ENCODE measurements around the gene ADAM19. TPM values are rescaled to one million over a fixed set of nuclear protein-coding genes. Genes with fewer than 3 reads are reported as not detected.
"Not testable (repeated sequence)": the region's sequence is repeated elsewhere in the genome, so short reads cannot be mapped to it uniquely, and the experiment has no call there.

Gene ADAM19
- total RNA-seq, 1 donor from 2014 or later, result 12.6 TPM

DNA sequence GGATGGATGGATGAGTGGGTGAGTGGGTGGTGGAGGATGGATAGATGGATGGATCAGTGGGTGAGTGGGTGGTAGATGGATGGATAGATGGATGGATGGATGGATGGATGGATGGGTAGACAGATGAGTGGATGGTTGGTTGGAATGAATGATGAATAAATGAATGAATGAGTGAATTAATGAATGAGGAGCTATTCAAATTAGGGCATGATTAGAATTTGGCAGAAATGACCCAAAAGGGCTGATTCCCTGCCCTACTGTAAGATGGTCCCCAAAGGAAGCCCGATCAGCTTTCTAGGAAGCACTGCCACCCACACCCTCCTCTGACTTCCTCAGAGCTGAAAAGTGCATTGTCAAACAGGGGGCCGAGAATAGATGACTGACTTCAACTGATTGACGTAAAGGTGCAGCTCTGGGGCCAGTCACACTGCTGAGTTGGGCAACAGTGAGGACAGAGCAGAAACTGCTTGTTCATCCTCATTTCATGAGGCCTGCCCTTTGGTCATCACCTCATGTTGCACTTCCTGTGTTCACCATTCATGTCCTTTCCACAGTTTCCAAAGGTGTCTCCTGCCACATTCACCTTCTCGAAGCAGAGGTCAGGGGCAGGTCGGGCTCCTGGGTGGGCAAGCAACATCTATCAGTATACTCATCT is 81.3 kb downstream of the ADAM19 start:
- no peak for DNase-seq (ENCODE audit: low spot score in 2 of 2)
- FAIRE-seq, result no peak

DNA sequence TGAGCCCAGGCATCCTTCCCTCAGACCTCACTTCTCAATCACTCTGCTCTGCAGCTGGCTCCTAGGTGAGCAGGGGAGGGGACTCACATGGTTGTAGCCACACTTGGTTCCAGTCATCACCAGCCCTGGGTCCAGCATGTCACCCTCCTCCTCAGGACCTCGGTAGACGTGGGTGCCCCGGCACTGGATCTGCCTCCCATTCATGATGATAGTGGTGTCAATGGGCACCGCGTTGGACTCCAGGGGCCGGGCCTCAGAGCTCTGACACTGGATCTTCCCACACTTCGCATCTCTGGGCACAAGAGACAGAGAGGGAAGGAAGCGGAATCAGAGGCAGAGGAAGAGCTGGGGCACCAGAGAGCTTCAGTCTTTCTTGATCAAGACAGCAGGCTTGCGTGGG is 82.7 kb downstream of the ADAM19 start:
- DNase-seq (ENCODE audit: low spot score in 2 of 2) (no peak), FAIRE-seq (no peak)

DNA sequence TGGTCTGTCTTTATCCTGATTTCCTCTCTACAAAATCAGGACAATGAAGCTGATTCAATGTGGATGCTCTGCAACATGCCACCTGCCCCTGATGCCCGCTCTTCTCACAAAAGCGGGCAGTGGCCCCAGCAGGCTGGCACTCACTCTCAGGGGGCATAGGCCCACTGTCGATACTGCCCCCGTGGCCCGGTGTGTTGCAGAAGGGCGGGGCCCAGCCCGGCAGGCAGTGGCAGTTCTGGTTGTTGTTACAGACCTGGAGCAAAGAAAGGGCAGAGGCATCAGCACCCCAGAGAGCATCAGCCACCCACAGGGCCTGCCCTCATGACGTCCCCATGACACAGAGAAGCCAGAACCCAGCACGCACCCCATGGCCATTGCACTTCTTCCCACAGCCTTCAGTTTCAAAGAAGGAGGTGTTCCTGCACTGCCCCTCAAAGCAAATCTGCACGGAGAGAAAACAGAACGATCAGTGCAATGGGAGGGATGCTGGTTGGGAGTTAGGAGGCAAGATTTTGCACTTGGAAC is 84.0 kb downstream of the ADAM19 start:
- DNase-seq (ENCODE audit: low spot score in 2 of 2) (no peak), FAIRE-seq (no peak)

DNA sequence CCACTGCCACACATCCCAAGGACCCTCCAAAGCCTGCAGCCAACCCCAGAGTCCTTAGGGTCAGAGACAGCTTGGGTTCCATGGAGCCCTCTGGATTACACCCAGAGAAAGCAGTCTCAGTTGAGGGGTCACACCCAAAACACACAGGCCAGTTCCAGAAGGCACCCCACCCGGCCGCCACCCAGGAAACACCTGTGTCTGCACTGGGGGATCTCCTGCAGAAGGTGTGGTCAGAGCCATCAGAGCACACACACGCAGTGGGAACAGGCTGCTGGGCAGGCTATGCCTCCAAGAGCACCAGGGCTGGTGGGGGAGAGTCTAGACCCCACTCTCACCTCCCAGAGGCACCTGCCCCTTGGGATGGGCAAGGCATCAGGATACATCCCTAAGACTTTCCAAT is 88.2 kb downstream of the ADAM19 start:
- FAIRE-seq, result no peak

DNA sequence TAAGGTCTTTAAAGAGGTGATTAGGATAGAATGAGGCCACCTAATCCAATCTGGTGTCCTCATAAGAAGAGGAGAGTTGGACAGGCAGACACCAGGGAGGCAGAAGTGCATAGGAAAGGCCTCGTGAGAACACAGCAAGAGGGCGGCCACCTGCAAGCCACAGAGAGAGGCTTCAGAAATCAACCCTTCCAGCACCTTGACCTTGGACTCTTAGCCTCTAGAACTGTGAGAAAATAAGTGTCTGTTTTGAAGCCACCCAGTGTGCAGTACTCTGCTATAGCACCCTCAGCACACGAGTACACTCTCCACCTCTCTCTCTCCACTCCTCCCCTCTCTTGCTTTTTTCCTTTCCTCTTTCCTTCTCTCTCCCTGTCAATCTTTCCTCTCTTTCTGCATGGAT is 88.7 kb downstream of the ADAM19 start:
- FAIRE-seq, result no peak
- DNase-seq (ENCODE audit: low spot score in 2 of 2), result no peak

More for the DNA sequence above, 88.2 kb downstream of the ADAM19 start:
- no peak for DNase-seq (ENCODE audit: low spot score in 2 of 2)

DNA sequence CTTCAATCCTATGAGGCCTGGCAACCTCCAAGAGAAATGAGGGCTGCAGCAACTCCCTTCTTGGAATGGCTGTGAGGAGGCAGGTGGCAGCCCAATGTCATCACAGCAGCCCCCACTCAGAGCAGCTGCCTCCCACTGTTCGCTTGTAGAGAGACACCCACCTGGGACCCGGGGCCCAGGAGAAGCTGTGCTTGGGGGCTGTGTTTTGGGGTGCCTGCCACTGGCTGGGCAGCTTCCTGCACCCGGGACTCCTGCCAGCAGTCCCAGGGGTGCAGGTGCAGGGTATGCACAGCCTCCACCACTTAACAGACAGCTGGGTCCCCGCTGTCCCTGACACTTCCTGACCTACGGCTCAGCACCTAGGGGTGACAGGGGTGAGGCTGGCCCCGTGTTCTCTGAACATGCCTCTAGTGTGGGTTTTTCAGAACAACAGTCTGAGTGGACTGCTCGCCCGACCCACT is 89.3 kb downstream of the ADAM19 start:
- no peak for DNase-seq (ENCODE audit: low spot score in 2 of 2)
- FAIRE-seq, result no peak

DNA sequence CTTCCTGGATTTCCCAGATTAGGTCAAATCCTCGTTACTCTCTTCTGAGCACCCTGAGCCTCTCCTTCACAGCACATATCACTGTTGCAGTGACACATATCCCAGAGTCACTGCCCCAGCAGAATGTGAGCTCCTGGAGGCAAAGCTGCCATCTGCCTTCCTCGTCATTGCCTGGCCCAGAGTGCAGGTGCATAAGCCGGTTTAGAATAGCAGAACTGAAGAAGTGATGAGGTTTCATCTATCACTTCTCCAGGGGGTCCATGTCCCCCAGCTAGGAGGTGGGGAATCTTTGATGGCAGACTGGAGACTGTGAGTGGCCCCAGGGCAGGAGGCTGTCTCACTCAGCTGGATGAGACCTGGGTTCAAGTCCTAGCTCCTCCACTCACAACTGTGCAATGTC is 89.8 kb downstream of the ADAM19 start:
- FAIRE-seq (no peak), DNase-seq (ENCODE audit: low spot score in 2 of 2) (no peak)

DNA sequence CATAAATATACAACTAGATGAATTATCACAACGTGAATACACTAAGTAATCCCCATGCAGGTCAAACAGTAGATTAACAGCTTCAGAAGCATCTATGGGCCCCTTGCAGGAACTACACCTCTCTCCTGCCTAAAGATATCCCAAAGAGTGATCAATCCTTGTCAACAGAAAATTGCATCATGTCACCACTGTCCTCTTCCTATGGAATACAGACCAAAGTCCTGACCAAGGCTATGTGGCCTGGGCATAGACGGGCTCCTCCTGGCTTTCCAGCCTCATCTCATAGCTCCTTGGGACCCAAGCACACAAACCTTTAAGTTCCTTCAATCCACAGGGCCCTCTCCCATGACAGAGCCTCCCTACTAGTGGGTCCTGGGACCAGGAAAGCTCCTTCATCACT is 90.2 kb downstream of the ADAM19 start:
- no peak for FAIRE-seq
- no peak for DNase-seq (ENCODE audit: low spot score in 2 of 2)

DNA sequence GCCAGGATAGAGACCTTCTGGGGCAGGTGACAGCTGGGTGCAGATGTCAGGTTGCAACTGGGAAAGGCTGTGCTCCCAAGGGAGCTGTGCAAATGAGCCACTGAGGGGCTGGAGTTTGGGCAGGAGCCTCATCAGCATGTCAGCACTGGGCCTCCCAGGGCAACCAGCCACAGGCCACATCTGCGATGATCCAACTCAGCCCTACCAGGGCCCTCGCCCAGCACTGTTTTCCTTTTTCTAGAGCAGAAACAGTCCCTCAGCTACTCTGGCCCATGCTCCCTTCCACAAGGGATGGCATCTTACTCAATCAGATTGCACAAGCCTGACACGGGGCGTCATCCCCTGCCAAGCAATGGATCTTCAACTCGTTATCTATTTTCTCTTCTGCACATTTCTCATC is 90.8 kb downstream of the ADAM19 start:
- no peak for DNase-seq (ENCODE audit: low spot score in 2 of 2)
- no peak for FAIRE-seq

DNA sequence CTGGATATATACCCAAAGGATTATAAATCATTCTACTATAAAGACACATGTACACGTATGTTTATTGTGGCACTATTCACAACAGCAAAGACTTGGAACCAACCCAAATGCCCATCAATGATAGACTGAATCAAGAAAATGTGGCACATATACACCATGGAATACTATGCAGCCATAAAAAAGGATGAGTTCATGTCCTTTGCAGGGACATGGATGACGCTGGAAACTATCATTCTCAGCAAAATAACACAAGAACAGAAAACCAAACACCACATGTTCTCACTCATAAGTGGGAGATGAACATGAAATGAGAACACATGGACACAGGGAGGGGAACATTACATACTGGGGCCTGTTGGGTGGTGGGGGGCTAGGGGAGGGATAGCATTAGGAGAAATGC is 92.9 kb downstream of the ADAM19 start:
- DNase-seq (ENCODE audit: low spot score in 2 of 2); FAIRE-seq: not testable (repeated sequence)

DNA sequence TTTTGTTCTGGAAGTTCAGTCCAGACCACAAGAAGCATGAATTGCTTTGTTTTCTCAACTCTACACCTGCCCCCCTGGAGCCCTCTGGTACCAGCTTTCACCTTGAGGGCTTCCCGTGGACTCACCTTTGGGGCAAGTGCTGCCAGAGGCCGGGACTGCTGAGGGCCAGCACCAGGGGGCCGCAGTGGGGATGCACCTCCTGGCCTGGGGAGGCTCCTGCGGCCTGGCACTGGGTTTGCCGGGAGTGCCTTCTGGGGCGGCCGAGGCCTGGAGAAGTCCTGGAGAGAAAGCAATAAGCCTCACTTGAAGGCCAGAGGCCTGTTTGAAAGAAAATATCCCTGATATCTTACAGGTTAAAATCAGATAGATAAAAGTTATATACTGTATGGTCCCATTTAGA is 93.9 kb downstream of the ADAM19 start:
- no peak for DNase-seq (ENCODE audit: low spot score in 2 of 2)
- FAIRE-seq, result no peak

DNA sequence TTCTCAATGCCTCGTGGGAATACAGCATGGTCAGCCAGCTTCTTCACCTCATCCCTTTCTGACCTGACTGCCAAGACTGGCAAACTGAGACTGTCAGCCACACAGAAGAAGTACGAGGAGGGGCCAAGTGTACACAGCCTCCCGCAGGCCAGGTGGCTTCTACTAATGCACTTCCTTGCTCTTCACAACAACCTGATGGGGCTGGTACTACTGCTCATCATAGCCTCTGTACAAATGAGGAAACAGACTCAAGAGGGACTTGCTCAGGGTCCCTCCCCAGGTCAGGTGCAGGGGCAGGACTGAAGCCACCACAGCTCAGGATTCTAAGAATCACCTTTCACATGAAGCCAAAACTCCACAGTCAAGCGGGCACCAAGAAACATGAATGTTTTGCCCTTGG is 94.3 kb downstream of the ADAM19 start:
- FAIRE-seq, result no peak
- no peak for DNase-seq (ENCODE audit: low spot score in 2 of 2)

DNA sequence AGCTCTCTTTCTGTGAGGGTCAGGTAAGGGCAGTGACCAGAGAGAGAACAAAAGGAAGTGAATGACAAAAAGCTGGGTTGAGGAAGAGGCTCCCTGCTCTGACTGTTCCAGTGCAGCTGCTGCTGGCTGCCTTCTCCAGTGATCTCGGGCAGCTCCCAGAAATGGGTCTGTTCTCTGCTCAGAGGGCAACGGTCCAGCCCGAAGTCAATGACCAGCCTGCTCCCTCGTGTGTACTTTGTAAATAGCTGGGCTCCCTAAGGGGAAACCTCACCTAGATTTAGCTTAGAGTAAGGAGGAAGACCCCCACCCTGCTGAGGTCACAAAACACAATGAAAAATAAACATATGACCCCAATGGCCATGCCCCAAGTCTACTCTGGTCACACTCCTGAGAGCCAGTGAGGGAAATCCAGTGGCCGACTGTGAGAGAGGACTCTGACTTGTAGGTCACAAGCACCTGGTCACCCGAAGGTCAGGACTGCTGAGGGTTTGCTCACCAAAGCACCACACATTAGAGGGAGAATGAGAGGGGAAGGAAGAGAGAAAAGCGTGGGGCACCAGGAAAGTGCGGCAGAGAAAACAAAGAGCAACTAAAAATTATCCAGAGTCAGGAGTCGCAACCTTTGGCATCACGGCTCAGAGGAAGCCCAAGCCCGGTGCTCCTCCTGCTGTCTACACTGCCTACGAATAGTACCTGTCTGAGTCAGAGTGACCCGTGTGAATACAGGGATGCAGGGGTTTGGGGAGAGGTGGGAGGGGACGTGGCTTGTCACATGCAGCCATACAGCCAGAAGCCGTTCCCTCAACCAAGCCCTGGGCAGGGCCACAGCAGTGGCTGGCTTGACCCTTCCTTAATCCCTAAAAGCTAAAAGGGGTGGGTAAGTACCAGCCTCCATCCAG is 95.7 kb downstream of the ADAM19 start:
- DNase-seq (ENCODE audit: low spot score in 2 of 2) (no peak), FAIRE-seq (no peak)

DNA sequence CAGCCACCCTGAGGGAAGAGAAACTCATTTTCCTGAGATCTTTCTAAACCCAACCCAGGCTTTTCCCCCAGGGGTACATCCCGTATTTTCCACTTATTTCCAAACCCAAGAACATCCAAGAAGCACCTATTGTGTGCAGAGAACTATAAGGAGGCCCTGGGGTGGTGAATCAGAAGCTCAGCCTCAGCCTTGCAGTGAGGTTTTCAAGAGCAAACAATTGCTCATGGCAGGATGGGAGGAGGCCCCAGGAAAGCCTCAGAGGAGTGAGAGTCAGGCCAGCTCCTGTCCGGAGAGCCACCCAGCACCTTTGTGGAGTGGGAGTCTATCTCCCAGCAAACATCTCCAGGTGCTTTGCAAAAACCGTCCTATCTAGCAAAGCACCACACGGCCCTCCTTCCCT is 96.4 kb downstream of the ADAM19 start:
- FAIRE-seq (no peak), DNase-seq (ENCODE audit: low spot score in 2 of 2) (no peak)

DNA sequence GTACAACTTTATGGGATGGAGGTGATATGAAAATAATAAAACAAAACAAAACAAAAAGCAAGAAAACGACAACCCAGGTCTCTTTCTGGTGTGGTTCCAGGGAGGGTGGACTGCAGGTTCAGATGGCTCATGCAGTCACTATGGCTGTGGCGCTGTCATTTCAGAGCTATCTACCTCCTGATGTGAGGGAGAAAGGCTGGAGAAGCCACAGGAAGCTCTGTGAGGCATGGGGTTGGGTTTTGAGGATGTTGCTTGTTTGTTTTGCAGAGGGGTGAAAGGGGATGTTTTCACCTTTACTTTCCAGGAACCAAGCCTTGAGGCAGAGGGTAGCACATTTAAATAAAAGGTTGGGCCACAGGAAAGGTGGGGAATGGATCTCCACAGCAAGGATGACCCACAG is 96.8 kb downstream of the ADAM19 start:
- DNase-seq (ENCODE audit: low spot score in 2 of 2) (no peak), FAIRE-seq (no peak)

DNA sequence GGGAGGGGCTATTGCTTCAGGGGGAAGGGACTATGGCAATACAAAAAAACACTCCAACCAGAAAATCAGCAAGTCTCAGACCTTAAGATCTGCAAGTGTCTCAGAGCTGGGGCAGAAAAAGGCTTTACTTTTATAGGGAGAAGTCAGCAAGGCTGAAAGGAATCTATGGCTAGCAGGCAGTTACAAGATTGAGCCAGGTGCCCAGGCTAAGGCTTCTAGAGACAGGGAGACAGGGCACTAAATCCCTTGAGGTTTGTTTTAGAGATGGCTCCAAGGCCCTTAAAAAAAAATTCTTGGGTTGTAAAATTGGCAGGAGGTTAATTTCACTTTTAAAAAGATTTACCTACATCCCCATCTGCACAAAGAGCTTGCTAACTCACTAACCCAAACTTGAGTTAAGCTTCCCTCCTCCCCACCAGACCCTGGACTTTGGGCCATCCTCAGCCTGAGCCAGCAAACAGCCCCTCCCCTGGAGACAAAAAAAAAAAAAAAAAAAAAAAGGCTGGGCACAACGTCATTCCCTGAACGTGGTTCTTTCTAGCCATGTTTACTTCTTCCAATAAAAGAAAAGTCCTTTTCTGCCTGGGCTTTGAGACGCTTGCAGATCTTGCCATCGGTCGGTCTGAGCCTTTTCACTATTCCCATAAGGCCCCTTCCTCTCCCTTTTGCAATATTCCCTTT is 97.6 kb downstream of the ADAM19 start:
- no peak for DNase-seq (ENCODE audit: low spot score in 2 of 2)
- no peak for FAIRE-seq

DNA sequence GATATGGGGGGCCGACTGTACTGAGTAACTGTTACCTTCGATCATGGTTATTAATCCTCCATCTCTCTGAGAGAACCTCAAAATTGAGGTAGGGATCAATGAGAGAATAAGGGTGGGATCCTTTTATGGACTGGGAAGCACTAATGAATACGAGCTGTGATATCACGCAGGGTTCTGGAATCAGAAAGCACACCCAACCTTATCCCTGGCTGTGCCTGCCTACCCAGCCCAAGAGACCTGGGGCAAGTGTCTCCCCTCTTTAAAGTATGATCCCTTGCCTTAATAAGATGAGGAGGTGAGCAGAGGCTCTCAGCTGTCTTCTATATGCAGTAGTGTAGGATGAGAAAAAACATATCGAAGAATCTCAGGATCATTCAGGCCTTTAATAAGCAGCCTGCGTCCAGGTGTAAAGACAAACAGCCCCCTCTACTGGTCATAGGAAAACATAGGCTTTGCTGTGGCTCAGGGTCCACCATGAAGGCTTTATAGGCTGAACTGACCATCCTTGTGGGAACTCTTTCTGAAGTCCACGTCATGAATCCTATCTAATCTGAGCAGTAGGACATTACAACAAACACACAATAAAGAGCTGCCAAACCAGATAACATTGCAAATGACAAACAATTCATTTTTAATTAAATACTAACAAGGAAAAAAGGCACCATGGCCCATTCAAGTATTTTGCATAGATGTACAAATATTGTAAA is 98.7 kb downstream of the ADAM19 start:
- DNase-seq (ENCODE audit: low spot score in 2 of 2) (peak; percentile 58 to 67), FAIRE-seq (peak; percentile 39)

DNA sequence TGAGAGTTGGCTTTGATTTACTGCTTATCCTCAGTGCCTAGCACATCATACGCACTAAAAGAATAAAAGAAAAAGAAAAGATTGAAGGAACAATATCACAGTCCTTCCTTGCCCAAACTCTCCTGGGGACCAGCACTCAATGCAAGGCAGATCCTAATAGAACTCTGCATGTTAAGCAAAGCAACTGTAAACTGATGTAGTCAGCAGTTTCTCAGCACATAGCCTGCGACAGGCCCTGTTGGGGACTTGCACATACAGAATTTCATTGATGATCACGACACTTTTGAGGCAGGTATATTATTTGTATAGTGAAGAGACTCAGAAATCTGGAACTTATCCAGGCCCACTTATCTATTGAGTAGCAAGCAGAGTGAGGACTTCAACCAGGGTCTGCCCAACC is 100.1 kb downstream of the ADAM19 start:
- FAIRE-seq (no peak), DNase-seq (ENCODE audit: low spot score in 2 of 2) (no peak)

DNA sequence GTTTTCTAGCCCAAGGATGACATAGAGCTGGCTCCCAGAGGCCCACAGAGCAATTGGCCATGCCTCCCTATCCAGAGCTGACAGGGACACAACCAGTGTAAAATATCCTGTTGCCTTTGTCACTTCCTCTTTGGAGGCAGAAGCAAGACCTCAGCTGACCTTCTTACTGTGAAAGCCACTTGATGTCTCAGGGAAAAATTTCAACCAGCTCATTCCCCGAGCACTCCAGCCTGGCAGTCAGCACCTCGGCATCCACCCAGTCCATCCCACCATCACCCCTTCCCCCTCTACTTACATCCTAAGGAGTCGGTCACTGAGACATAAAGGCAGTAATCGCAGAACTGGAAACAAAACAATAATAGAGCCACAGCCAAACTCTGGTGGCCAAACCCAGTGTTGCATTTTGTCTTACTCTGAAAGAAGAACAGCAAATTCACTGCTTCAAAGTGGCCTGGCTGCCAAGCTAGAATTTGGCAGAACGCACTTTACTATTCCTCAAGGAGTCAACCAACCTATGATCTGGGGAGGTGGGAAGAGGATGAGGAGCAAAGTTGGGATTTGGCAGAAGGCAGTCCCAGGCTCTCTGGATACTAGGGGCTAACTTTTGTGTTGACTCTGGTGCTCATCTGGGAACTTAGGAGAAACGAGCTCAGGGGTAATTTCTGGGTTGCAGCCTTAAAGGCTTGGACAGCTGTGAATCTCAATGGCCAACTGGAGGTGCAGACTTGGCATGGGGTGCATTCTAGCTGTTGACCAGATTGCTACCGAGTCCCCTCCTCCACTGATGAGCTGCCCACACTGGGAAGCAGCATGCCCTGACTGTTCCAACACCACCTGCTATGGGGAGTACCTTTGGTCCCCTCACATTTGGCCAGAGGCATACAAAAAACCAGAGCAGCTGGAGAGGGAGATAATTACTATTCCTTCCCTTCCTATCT is 101.9 kb downstream of the ADAM19 start:
- DNase-seq (ENCODE audit: low spot score in 2 of 2), result no peak
- no peak for FAIRE-seq
